H4 (cell line): Measurements from ENCODE around the gene RASA3. TPM values are rescaled to one million over a fixed set of nuclear protein-coding genes. Genes with fewer than 3 reads are reported as not detected.
"Not testable (repeated sequence)": the region's sequence is repeated elsewhere in the genome, so short reads cannot be mapped to it uniquely, and the experiment has no call there.

Experiments
- DNase-seq: peaks from one replicate; pipeline ENCODE4 v3.0.0-alpha.2; 2015; ENCODE audit warnings: low spot score
- total RNA-seq: library from RNA; depleted of rRNA; stranded (reverse); fragments of >200 nt; shearing (Covaris generic); gene quantifications from 2 replicates; pipeline ENCODE4 v1.2.3, GENCODE V29; 2014

RASA3 gene
- total RNA-seq, 1 experiment from 2014 or later, result 6.3 TPM

DNA sequence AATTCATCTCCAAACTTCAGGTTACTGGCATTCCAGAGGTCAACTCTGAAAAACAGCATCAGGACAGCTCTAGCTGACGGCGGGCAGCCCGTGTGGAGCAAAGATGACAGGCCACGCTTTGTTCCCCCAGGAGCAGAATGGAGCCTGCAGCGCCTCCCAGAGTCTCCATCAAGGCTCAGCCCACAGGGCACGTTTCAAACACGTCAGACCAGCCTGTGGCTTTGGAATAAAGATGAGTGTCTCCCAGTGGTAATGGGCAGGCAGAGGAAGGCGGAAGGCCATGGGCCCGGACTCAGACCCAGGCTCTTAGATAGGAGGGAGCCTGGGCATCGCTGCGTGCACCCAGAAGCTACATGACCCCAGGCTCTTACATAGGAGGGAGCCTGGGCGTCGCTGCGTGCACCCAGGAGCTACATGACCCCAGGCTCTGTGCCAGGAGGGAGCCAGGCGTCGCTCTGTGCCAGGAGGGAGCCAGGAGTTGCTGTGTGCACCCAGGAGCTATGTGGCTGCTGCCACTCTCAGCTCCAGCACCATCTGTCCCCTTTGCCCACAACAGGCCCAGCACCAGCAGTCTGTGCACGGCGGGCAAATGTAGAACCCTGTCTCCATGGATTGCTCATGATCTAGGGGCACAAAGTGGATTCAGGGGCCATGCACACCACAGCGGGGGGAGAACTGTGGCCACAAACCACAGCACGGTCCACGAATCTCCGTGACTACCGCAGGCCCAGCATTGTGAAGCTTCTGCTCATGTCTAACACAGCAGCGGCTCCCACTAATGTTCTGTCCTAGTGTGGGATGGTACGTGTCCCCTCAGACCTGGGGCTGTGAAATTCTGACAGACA, 110.7 kb downstream of the RASA3 start:
- no peak for DNase-seq

DNA sequence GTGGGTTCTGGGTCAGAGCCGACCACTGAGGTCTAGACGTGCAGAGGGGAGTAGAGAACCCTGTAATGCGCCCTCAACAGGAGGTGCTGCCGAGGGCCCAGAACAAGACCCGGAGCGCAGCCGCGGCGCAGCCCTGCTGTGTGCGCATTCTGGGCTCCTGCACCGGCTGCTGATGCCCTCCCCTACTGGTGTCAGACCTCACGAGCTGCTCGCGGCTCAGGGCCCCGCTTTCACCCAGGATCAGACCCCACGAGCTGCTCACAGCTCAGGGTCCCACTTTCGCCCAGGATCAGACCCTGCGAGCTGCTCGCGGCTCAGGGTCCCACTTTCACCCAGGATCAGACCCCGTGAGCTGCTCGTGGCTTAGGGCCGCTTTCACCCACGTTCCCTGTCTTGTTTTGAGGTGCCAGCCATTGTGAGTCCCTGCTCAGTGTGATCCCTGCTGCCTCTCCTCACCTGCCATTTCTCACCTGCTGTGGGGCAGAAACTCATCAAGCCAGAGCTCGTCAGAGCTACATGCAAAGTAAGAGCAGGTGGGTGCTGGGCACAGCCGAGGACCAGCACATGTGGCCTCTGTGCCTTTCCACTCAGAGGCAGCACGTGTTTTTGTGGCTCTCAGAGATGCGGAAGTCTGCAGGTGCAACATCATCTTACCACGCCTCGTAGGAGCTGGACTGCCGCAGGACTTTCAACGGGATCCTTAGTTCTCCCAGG, 111.5 kb downstream of the RASA3 start:
- no peak for DNase-seq

DNA sequence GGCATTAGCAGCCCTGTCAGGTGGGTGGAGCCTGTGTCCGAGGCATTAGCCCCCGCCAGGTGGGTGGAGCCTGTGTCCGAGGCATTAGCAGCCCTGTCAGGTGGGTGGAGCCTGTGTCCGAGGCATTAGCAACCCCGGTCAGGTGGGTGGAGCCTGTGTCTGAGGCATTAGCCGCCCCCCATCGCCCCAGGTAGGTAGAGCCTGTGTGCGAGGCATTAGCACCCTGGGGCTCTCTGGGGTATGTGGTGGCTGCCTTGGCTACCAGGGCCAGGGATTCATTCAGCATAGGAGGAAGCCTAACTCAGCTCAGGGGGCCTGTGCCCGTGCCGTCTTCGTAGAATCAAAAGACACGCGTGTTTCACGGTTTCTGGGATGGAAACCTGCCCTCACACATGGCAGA, 112.3 kb downstream of the RASA3 start:
- not testable (repeated sequence) for DNase-seq

DNA sequence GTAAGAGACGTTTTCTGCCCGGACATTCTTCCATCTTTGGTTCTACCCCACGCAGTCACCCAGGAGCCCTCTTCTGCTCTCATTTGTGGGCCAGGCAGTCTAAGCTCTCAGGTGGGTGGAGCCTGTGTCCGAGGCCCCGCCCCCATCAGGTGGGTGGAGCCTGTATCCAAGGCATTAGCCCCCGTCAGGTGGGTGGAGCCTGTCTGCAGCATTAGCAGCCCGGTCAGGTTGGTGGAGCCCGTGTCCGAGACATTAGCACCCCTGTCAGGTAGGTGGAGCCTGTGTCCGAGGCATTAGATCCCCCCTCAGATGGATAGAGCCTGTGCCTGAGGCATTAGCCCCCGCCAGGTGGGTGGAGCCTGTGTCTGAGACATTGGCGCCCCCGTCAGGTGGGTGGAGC, 113.1 kb downstream of the RASA3 start:
- no peak for DNase-seq

DNA sequence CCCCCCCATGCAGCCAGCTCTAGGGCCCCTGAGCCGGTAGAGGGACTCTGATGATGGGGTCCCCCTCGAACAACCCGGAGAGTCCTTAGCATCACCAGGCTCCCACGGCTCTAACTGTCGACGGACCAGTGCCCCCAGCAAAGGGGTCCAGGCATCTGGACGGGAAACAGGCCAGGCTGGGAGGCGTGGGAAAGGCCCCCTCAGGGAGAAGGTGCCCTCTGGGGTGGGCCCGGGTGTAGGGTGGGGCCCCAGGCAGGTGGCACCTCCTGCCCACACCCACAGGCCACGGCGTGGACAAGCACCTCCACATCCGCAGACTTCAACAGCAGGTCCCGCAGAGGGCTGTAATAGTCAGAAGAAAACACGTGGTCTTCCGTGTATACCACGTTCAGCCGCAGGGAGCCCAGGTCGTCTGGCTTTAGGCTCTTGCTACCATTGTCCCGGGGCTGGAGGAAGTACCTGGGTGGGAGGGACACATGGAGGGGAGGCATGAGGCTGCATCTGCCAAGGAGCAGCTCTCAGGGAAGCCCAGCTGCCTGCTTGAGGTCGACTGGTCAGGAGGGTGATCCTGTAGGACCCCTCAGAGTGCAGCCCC, 113.9 kb downstream of the RASA3 start:
- DNase-seq, result no peak

DNA sequence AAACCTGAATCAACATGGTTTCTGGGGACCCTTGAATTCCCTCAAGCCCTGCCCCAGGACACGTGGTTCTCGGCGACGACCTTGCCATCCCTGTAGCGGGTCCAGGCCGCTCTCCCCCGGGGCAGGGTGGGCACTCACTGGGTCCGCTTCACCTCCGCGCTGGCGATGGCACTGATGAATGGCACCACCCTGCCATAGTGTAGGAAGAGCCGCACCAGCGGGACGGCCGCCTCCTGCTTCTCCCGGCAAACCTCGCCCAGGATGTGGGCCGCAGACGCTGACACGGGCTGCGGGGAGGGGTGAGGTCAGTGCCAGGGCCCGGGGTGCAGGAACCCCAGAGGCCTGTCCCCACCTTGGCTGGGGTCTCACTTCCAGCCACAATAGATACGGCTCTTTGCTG, 114.5 kb downstream of the RASA3 start:
- DNase-seq, result no peak

DNA sequence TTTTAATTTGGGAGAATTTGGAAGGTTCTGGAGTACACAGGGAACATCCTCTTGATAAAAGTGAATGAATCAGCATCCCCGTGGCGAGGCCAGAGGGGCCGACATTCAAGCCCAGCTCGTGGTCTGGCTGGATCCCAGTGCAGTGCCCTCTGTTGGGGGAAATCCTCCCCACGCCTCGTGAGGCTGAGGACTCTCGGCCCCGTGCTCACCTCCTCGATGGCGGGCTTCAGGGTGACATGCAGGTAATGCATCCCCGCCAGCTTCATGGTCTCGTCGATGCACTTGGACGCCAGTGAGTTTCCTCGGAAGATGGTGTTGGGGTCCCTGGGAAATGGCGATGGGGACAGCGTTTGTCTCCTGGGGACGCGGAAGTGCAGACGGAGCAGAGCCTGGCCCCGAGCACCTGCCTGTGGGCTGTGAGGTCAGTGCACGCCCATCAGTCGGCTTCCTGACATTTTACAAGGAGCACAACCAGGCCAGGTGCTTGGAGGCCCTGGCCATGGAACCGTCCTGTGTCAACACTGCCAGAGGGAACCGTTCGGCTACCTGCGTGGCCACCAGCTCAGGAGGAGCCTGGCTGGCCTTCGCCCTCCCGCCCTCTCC, 115.3 kb downstream of the RASA3 start:
- no peak for DNase-seq

DNA sequence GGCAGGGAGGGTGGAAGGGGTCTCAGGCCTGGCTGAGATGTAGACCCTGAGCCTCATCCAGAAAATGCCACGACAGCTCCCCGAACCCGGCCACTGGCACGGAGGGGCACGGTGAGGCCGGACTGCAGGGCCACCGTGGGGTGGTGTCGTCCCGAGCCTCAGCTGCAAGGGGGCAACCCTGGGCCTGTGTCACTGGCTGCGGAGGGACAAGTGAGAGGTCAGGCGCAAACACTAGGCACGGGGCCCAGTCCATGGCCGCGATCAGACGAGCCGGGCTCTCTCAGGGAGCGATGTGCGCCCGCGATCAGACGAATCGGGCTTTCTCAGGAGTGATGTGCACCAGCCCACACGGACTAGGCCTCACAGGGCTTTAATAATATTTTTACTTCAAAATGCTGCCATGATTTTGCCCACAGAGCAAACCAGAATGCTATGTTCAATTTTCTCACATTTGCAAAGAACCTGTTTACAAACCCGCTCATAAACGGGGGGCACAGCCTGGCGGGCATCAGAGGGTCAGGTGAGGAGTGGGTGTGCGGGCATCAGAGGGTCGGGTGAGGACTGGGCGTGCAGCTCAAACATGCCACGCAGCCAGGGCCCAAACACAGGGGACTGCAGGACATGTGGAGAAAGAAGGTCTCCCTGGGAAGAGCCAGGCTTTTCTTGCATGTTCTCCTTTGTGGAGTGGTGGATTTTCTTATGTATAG, 115.9 kb downstream of the RASA3 start:
- DNase-seq, result no peak

DNA sequence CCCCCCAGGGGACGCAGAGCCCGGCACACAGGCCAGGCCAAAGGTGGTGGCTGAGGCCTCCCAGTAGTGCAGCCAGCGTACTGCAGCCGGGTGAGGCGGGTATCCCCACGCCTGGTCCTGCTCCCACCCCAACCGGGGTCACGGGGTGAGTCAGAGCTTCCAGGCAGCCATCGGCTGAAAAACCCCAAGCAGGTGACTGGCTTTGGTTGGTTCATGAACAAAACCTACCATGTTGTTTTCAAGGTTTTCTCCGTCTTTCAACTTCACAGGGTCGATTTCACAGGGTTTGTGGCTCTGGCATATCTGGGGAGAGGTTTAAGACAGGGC, 116.5 kb downstream of the RASA3 start:
- DNase-seq, result no peak

DNA sequence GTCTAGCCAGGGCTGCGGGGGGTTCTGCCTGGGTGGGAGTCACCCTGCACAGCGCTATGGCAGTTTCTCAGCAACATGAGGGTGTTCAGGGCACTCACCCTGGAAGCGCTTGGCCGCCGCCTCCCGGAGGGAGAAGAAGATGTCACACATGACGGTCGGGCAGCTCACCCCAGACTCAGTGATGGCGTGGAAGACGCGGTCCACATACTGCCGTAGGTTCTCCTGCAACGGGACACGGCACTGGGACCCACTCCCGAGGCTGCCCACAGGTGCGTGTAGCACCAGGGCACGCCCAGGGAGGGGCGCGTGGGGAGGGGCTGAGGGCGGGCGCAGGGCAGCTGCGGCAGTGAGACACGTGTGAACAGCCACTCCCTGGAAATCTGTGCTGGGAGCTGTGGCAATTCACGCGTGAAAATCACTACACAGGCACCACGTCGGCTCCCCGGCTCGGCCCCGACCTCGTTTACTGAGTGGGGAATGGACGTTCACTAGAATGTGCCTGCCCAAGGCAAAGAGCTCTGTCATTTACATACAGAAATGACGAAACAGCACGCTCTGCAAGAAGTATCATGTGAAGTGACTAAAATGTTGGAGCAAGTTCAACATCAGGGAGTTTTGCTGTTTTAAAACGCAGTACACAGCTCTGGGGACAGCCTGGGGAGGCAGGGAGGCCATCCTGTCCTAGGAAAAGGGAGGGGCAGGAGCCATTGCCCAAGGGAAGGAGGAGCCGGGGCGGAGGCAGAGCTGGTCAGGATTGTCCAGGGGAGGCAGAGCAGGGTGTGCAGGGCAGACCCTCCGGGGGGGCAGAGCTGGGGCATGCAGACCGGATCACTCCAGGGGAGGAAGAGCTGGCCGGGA, 117.1 kb downstream of the RASA3 start:
- no peak for DNase-seq

DNA sequence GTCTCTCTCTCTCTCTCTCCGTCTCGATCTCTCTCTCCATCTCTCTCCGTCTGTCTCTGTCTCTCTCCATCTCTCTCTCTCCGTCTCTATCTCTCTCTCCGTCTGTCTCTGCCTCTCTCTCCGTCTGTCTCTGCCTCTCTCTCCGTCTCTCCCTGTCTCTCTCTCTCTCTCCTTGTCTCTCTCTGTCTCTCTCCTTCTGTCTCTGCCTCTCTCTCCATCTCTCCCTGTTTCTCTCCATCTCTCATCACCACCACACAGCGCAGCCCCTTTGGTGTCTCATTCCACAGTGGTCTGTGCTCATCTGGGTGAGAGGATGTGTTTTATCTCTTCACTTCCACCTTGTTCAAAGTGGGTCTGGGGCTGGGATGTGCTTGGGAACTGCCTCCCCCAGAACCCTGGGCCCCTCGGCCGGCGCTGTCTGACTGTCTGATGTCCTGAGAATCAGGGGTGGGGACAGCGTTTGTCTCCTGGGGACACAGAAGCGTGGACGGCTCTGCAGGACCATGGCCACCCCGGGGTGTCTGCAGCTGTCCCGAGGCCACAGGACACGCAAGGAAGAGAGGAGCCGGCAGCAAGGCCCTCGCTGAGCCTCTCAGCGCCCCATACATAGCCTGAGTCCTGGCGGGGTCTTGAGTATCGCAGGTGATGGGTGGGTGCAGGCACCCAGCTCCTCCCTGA, 118.3 kb downstream of the RASA3 start:
- no peak for DNase-seq

DNA sequence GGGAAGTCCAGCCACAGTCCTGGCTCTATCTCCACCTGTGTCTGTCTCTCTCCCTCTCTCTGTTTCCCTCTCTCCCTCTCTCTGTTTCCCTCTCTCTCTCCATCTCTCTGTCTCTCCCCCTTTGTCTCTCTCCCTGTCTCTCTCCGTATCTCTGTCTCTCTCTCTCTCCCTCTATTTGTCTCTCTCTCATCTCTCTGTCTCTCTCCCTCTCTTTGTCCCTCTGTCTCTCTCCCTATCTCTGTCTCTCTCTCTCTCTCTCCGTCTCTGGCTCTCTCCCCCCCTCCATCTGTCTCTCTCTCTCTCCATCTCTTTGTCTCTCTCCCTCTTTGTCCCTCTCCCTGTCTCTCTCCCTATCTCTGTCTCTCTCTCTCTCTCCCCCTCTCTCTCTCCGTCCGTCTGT, 119.1 kb downstream of the RASA3 start:
- no peak for DNase-seq

DNA sequence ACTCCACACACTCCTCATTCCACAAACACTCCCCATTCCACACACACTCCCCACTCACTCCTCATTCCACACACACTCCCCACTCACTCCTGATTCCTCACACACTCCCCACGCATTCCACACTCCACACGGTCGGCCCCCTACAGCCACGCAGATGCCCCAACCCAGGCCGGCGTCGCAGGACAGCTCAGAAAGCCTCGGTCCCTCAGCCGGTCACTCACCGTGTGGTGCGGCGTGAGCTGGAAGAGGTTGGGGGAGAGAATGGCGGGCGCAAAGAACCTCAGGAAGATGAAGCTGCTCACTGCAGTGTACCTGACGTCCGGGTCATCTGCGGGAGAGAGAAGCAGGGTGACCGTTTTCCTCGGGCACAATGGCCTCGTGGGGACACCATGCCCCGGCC, 119.5 kb downstream of the RASA3 start:
- no peak for DNase-seq

DNA sequence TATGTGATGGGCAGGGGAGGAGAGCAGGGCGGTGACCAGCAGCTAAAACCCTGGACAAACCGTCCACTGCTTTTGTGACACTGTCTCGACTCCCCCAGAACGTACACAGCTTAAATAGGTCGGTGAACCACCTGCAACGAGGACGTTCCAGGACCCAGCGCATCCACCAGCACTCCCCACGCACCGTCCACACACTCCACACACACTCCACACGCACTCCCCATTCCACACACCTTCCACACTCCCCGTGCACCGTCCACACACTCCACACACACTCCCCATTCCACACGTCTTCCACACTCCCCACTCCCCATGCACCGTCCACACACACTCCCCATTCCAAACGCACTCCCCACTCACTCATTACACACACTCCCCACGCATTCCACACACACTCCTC, 120.3 kb downstream of the RASA3 start:
- no peak for DNase-seq

DNA sequence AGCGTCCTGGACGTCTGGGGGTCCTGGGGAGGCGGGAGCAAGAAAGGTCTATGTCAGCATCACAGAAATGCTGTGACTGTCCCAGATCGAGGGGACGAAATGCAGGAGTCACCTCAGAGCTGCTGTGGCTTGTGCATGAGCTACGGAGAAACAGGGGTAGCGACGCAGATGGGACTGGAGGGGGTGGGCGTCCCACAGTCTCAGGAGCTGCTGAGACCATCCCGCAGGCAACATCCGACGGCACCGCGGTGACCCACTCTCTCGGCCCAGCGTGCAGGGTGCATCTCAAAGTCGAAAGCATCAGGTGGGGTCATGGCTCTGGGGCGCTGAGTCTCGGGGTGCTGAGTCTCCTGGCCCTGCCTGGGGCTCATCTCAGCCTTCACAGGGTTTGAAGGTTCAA, 121.2 kb downstream of the RASA3 start:
- DNase-seq, result no peak

DNA sequence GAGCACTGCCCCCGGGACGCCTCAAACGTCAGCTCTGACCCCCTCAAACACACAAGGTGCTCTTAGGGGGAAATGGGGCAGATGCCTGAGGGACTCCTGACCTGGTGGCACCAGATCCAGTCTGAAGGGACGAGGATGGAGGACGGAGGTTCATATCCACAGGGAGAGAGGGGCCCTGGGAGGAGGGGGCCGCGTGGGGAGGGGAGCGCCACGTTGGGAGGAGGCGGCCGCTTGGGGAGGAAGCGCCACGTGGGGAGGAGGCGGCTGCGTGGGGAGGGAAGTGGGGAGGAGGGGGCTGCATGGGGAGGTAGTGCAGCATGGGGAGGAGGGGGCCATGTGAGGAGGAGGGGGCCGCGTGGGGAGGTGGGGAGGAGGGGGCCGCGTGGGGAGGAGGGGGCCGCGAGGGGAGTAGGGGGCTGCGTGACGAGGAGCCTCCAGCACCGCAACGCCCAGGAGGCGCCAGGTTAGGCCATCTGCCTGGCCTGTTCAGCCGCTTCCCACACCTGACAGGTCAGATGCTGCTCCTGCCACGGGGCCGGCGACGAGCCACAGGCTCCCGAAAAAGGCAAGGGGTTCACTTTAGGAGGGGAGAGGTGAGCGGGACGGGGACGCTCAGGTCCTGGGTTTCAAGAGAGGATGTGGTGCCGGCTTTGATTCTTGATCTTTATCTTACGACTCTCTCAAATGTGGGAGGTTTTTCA, 121.9 kb downstream of the RASA3 start:
- DNase-seq, result no peak

DNA sequence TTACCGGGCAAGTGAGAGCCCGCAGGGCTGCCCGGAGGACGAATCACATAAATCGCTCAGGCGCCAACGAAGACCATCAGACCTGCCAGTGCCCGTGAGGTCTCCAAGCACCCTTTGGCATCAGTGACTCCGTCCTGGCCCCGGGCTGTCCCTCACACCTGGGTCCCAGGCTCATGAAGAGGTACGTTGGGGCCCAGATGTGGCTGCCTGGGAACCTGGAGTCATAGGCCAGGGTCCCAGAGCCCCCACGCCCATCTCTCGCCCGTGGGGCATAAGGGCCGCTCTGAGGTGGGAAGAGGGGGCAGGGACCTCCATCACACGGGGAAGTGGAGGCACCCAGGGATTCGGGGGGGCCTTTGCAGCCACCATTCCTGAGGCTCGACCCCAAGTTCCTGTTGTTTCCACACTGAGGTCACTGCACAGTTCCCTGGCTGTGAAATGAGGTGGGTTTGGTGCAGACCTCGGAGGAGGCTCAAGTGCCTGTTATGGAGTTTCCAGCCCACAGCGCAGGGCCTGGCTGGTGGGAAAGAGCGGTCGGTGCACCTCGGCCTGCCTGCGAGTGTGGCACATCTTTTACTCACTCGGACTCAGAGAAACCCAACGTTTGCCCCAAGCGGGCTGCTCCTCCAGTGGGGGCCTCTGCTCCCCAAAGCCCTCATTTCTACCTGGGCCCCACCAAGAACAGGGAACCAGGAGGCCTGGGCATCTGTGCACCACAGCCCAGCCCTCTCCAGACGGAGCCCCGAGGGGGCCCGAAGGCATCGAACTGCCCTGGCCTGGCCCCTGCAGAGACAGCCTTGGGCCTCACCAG, 122.6 kb downstream of the RASA3 start:
- DNase-seq, result no peak

DNA sequence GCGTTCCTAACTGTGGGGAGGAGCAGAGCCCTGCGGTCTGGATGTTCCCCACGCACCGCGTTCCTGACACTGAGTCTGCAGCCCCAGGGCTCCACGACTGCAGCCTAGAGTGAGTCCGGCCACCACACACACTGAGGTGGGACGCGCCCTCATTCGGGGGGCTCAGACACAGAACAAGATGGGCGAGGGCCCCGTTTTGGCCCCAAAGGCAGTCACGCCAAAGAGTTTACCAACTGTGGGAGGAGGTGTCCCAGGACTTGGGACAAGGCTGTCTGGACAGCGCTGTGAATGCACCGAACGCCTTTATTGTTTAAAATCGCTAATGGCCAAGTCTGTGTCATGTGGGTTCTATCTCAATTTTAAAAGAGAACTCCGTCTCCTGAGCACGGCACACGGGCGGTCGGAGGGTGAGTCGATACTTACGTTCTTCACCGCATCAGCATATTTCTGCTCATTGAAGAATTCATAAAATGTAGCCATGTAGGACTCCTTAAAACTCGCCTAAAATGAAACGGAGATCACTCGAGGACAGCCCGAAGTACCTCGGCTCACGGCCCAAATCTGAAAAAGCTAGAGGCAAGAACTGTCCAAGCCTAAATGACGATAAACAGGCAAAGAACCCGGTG, 123.3 kb downstream of the RASA3 start:
- no peak for DNase-seq

DNA sequence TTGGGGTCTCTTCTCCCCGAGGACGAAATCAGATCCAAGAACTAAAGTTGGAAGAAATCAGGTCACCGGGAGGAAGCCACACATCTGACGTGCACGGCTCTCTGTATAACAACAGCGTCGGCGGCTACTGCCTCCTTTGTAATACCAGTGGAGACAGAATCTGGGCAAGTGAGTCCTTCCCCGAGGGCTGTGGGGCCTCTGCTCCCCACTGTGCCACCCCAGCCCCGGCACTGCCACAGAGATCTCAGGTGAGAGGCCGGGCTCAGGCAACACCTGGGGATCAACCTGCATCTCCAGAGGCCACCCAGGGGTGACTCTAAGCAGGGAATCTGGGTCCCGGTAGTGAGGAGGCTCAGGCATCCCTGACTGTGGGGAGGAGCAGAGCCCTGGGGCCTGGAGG, 124.9 kb downstream of the RASA3 start:
- no peak for DNase-seq
